Neuronal stem cell (in vitro differentiated cells): Measurements from ENCODE around the gene SPINDOC. TPM values are rescaled to one million over a fixed set of nuclear protein-coding genes. Genes with fewer than 3 reads are reported as not detected.

Experiments used
- DNase-seq: peaks from one replicate; pipeline ENCODE4 v3.0.0-alpha.2; 2013; ENCODE audit warnings: low spot score
- H2AFZ ChIP-seq: one replicate; pipeline ENCODE4 v1.6.1; 2013; ENCODE audit warnings: mild to moderate bottlenecking, low read length, inconsistent platforms
- H2AK5ac ChIP-seq: 2 replicates; pipeline ENCODE4 v1.6.1; 2013; ENCODE audit warnings: low read depth, mild to moderate bottlenecking, inconsistent platforms, low read length, moderate library complexity, mixed read lengths
- H2BK120ac ChIP-seq: 2 replicates; pipeline ENCODE4 v1.6.1; 2013; ENCODE audit warnings: low read depth, mild to moderate bottlenecking, inconsistent platforms, low read length, moderate library complexity, mixed read lengths
- H2BK12ac ChIP-seq: one replicate; pipeline ENCODE4 v1.6.1; 2013; ENCODE audit warnings: low read length, inconsistent platforms
- H2BK15ac ChIP-seq: 2 replicates; pipeline ENCODE4 v1.6.1; 2013; ENCODE audit warnings: mild to moderate bottlenecking, low read length, inconsistent platforms, mixed read lengths
- H2BK5ac ChIP-seq: one replicate; pipeline ENCODE4 v1.6.1; 2013; ENCODE audit warnings: inconsistent platforms, mild to moderate bottlenecking, low read length, moderate library complexity
- H3K14ac ChIP-seq: one replicate; pipeline ENCODE4 v1.6.1; 2013; ENCODE audit warnings: low read length, inconsistent platforms
- H3K18ac ChIP-seq: 2 replicates; pipeline ENCODE4 v1.6.1; 2013; ENCODE audit warnings: low read length, inconsistent platforms
- H3K23ac ChIP-seq: 2 replicates; pipeline ENCODE4 v1.6.1; 2013; ENCODE audit warnings: low read depth, mild to moderate bottlenecking, mixed read lengths, low read length, inconsistent platforms; ENCODE audit not compliant: poor library complexity
- H3K27ac ChIP-seq: replicated peaks from 3 replicates; pipeline ENCODE4 v1.5.1; 2013; ENCODE audit warnings: low read length, inconsistent platforms
- H3K27me3 ChIP-seq, 3 experiments: 2 replicates each; pipeline ENCODE4 v1.6.1; 2013; ENCODE audit warnings: low read length in 3 of 3, mild to moderate bottlenecking in 2 of 3, inconsistent platforms in 1 of 3, low read depth in 1 of 3, mixed read lengths in 1 of 3, moderate library complexity in 1 of 3; ENCODE audit not compliant: control insufficient read depth in 3 of 3, insufficient read depth in 3 of 3
- H3K36me3 ChIP-seq, 2 donors: replicated peaks in 1 of 2; 2 replicates each; pipeline ENCODE4 v1.6.1; 2013; ENCODE audit warnings: low read length in 2 of 2; ENCODE audit not compliant: control insufficient read depth in 2 of 2, insufficient read depth in 2 of 2
- H3K4ac ChIP-seq: 2 replicates; pipeline ENCODE4 v1.6.1; 2013; ENCODE audit warnings: inconsistent platforms, mild to moderate bottlenecking, low read length, moderate library complexity
- H3K4me1 ChIP-seq, 2 donors: 1 replicate in 1 of 2; 2 replicates in 1 of 2; pipeline ENCODE4 v1.6.1; 2013; ENCODE audit warnings: low read length in 2 of 2, low read depth in 1 of 2; ENCODE audit not compliant: control insufficient read depth in 2 of 2, insufficient read depth in 1 of 2
- H3K4me2 ChIP-seq: one replicate; pipeline ENCODE4 v1.6.1; 2013; ENCODE audit warnings: mild to moderate bottlenecking, low read length, inconsistent platforms; ENCODE audit not compliant: insufficient read depth, poor library complexity, severe bottlenecking
- H3K4me3 ChIP-seq, 2 donors: 2 replicates each; pipeline ENCODE4 v1.5.1; 2013; ENCODE audit warnings: low read length in 2 of 2, mild to moderate bottlenecking in 2 of 2, inconsistent platforms in 1 of 2, moderate library complexity in 1 of 2
- H3K79me1 ChIP-seq: one replicate; pipeline ENCODE4 v1.6.1; 2013; ENCODE audit warnings: low read depth, mild to moderate bottlenecking, inconsistent platforms, low read length, moderate library complexity
- H3K9ac ChIP-seq: one replicate; pipeline ENCODE4 v1.6.1; 2013; ENCODE audit warnings: mild to moderate bottlenecking, low read depth, low read length, inconsistent platforms; ENCODE audit not compliant: poor library complexity
- H3K9me3 ChIP-seq, 2 donors: replicated peaks in 1 of 2; 2 replicates each; pipeline versions ENCODE3 to v1.6.1; 2013; ENCODE audit warnings: low read length in 2 of 2, mild to moderate bottlenecking in 2 of 2, inconsistent platforms in 1 of 2, low read depth in 1 of 2, mixed read lengths in 1 of 2, moderate library complexity in 1 of 2; ENCODE audit not compliant: control insufficient read depth in 2 of 2, insufficient read depth in 1 of 2
- H4K8ac ChIP-seq: one replicate; pipeline ENCODE4 v1.6.1; 2013; ENCODE audit warnings: low read depth, mild to moderate bottlenecking, inconsistent platforms, low read length, moderate library complexity
- H4K91ac ChIP-seq: one replicate; pipeline ENCODE4 v1.6.1; 2013; ENCODE audit warnings: low read length, low read depth, mild to moderate bottlenecking, inconsistent platforms; ENCODE audit not compliant: poor library complexity
- WGBS, 2 donors: extraction: QIAGEN DNeasy Blood & Tissue Kit; methylation state at CpG; one replicate each; pipeline ENCODE4 v1.1.7; 2013; ENCODE audit warnings: missing lambda C conversion rate in 2 of 2, mixed read lengths in 1 of 2; ENCODE audit not compliant: insufficient read length in 2 of 2, insufficient replicate concordance in 1 of 2; ENCODE audit errors: extremely low coverage in 2 of 2; 5-methylcytosine and 5-hydroxymethylcytosine counted together
- small RNA-seq: library from polyadenylated mRNA; stranded (forward); fragments of <200 nt; extraction: miRNeasy Mini kit (QIAGEN cat#:217004); gene quantifications from one replicate; pipeline ENCODE3, GENCODE V24; 2013; ENCODE audit not compliant: insufficient read depth

Gene SPINDOC

DNA sequence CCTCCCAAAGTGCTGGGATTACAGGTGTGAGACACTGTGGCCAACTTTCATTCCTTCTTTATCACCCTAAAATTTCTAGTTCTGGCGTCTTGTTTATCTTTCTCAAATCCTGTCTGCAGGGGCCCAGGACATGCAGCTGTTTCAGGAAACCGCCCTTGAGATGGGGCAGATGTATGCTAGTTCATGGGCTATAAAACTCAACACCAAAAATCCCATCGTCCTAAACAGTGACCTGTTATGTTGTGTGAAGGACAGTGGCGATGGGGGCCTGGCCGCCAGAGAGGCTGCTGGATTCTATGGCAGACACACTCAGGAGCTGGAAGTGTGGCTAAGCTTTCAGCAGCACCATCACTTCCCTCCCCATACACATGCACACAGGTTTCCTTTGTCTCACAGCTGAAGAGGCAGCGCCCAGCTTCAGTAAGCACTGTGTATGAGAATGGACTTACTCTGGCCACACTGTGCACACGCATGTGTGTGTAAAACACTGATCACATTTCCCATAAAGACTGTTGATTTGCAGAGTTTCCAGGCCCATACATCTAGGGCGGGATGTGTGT lies 62.3 kb downstream of the SPINDOC start:
- Histone ChIP-seq H3K79me1 (no peaks in the 10 kb centered on the region), H2BK120ac (no peak overlapping the region), H3K4me1 (peaks cover 15 to 19% of the 10 kb centered on the region in 2 donors), H2BK15ac (no peak overlapping the region), H3K27ac (no peak overlapping the region), H3K4ac (no peak overlapping the region), H3K9me3 (peaks cover 0 to 2% of the 10 kb centered on the region in 2 donors), H3K27me3 (no peaks in the 10 kb centered on the region), H4K8ac (no peak overlapping the region), H3K4me3 (no peak overlapping the region), H2AK5ac (no peak overlapping the region), H3K18ac (no peak overlapping the region), H2BK5ac (no peak overlapping the region), H3K36me3 (peaks cover 2 to 4% of the 10 kb centered on the region in 2 donors), H3K9ac (no peak overlapping the region), H3K14ac (no peak overlapping the region), H4K91ac (no peak overlapping the region), H2BK12ac (no peak overlapping the region), H3K4me2 (no peak overlapping the region), H2AFZ (no peak overlapping the region), H3K23ac (no peak overlapping the region)
- WGBS, 2 donors = no CpG with 5 or more reads among the region's 8 CpGs
- no peak for DNase-seq

DNA sequence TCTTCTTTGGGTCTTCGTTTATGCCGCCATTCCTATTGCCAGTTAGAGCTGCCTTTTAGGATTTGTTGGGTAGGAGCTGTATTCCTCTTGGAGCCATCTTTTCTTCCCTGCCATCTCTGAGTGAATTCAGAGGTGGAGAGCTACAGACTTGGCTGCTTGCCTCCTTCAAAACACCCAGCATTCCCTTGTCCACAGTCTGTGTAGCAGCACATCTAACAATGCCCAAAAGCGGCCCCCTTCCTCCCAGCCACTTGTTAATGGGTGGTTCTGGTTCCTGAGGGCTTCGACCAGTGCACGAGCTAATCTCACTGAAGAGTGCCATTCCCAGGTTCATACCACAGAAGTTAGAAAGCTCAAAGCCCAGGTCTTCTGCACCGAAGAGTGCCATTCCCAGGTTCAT lies 63.4 kb downstream of the SPINDOC start:
- Histone ChIP-seq H3K36me3 (peaks cover 2 to 4% of the 10 kb centered on the region in 2 donors), H3K4me2 (no peak overlapping the region), H3K79me1 (no peaks in the 10 kb centered on the region), H3K18ac (no peak overlapping the region), H3K9ac (no peak overlapping the region), H4K91ac (no peak overlapping the region), H2BK15ac (no peak overlapping the region), H2BK120ac (no peak overlapping the region), H4K8ac (no peak overlapping the region), H3K27ac (no peak overlapping the region), H3K14ac (no peak overlapping the region), H2AFZ (no peak overlapping the region), H3K9me3 (peaks cover 0 to 2% of the 10 kb centered on the region in 2 donors), H2BK12ac (no peak overlapping the region), H3K4me1 (peaks cover 18 to 19% of the 10 kb centered on the region in 2 donors), H2BK5ac (no peak overlapping the region), H3K23ac (no peak overlapping the region), H3K27me3 (no peaks in the 10 kb centered on the region), H3K4me3 (no peak overlapping the region), H2AK5ac (no peak overlapping the region), H3K4ac (no peak overlapping the region)
- DNase-seq = no peak
- WGBS, 2 donors = no CpG with 5 or more reads among the region's 6 CpGs

Small RNAs within 50 kb of the gene (small RNA-seq; reads per million reads assigned to genes)
- gene AP006289.1 (not detected), gene RN7SL596P (not detected)
